HCT116 (cell line): ENCODE data around the gene SERPINA3. TPM values are rescaled to one million over a fixed set of nuclear protein-coding genes. Genes with fewer than 3 reads are reported as not detected.

ENCODE experiments used
- ATAC-seq: fragments of 200-7000 bp; cut with Tn5 transposase; 2 replicates; pipeline ENCODE4 v1.9.1; 2020; ENCODE audit warnings: mild to moderate bottlenecking, moderate library complexity
- BruUV-seq: library from RNA; stranded (reverse); fragments of 400-500 nt; replicated peaks from 2 replicates; lab custom pipeline; 2021; lab: Mats Ljungman, UMichigan
- CTCF ChIA-PET: fragments of 300-600 bp; sonication (Branson Sonifier 250); formaldehyde crosslinking; loops from one replicate; lab custom pipeline; 2021; ENCODE audit warnings: antibody characterized with exemption; lab: Charles Lee
- POLR2A ChIA-PET: fragments of 300-600, 350-600 bp; sonication (Branson Sonifier 250); formaldehyde crosslinking; loops from one replicate; lab custom pipeline; 2021; ENCODE audit warnings: antibody characterized with exemption; lab: Charles Lee
- RAD21 ChIA-PET, 2 experiments: fragments of 300-600 bp; sonication (Branson Sonifier 250); formaldehyde crosslinking; loops; one replicate each; lab custom pipeline; 2023; ENCODE audit warnings: low total read pairs in 2 of 2; ENCODE audit not compliant: uncharacterized antibody in 2 of 2, unreplicated experiment in 2 of 2, low non-redundant PET in 1 of 2; lab: Charles Lee
- DNase-seq: peaks from one replicate; pipeline ENCODE4 v3.0.0-alpha.2; 2010; ENCODE audit warnings: low read depth, low spot score
- H2AFZ ChIP-seq: fragments of 200-600 bp; shearing (Covaris generic), sonication (generic); 2 replicates; pipeline ENCODE4 v1.6.1; 2017; ENCODE audit warnings: low read depth, mixed run types, mixed read lengths, antibody characterized with exemption, low read length; ENCODE audit not compliant: poor library complexity, severe bottlenecking
- H3K27ac ChIP-seq: 2 replicates; pipeline ENCODE4 v1.5.1; 2012; ENCODE audit warnings: low read depth, low read length
- H3K27me3 ChIP-seq: fragments of 200-600 bp; sonication (generic); 2 replicates; pipeline ENCODE4 v1.6.1; 2016; ENCODE audit warnings: mixed run types, low read length, mixed read lengths; ENCODE audit not compliant: insufficient read depth
- H3K36me3 ChIP-seq, 2 experiments: fragments of 200-500 bp in 1 of 2; fragments of 200-600 bp in 1 of 2; sonication (Bioruptor generic) in 1 of 2; sonication (generic) in 1 of 2; 2 replicates each; pipeline versions ENCODE4 v1.5.1 to v1.6.1; 2014 to 2016; ENCODE audit warnings: low read length in 2 of 2, inconsistent platforms in 1 of 2, mixed read lengths in 1 of 2, mixed run types in 1 of 2; ENCODE audit not compliant: insufficient read depth in 2 of 2, control insufficient read depth in 1 of 2
- H3K4me1 ChIP-seq, 2 experiments: fragments of 200-600 bp in 1 of 2; sonication (generic) in 1 of 2; 2 replicates each; pipeline versions ENCODE4 v1.5.1 to v1.6.1; 2012 to 2017; ENCODE audit warnings: low read length in 2 of 2, inconsistent platforms in 1 of 2, mild to moderate bottlenecking in 1 of 2, mixed read lengths in 1 of 2, mixed run types in 1 of 2, moderate library complexity in 1 of 2; ENCODE audit not compliant: insufficient read depth in 2 of 2, control insufficient read depth in 1 of 2
- H3K4me2 ChIP-seq: fragments of 200-600 bp; sonication (generic); 2 replicates; pipeline ENCODE4 v1.6.1; 2017; ENCODE audit warnings: mixed run types, low read length, mixed read lengths
- H3K4me3 ChIP-seq, 2 experiments: fragments of 200-600 bp in 1 of 2; sonication (generic) in 1 of 2; replicated peaks in 1 of 2; 2 replicates each; pipeline ENCODE4 v1.5.1; 2011 to 2016; ENCODE audit warnings: low read length in 2 of 2, control low read depth in 1 of 2, low read depth in 1 of 2, mild to moderate bottlenecking in 1 of 2, mixed read lengths in 1 of 2, mixed run types in 1 of 2
- H3K79me2 ChIP-seq: fragments of 200-600 bp; sonication (generic); 2 replicates; pipeline ENCODE4 v1.6.1; 2017; ENCODE audit warnings: mild to moderate bottlenecking, mixed run types, low read length, moderate library complexity, mixed read lengths; ENCODE audit not compliant: insufficient read depth
- H3K9ac ChIP-seq: fragments of 200-600 bp; sonication (generic); 2 replicates; pipeline ENCODE4 v1.6.1; 2016; ENCODE audit warnings: low read length, mixed read lengths
- H3K9me2 ChIP-seq: fragments of 200-600 bp; sonication (generic), shearing (Covaris generic); 2 replicates; pipeline ENCODE4 v1.6.1; 2017; ENCODE audit warnings: mixed run types, mild to moderate bottlenecking, moderate library complexity; ENCODE audit not compliant: insufficient read depth
- H3K9me3 ChIP-seq, 2 experiments: fragments of 200-500 bp in 1 of 2; fragments of 200-600 bp in 1 of 2; sonication (Bioruptor generic) in 1 of 2; sonication (generic) in 1 of 2; 2 replicates each; pipeline ENCODE4 v1.6.1; 2014 to 2017; ENCODE audit warnings: low read length in 2 of 2, mixed read lengths in 2 of 2, inconsistent platforms in 1 of 2, low read depth in 1 of 2, mild to moderate bottlenecking in 1 of 2, mixed run types in 1 of 2, moderate library complexity in 1 of 2; ENCODE audit not compliant: control insufficient read depth in 1 of 2, insufficient read depth in 1 of 2
- H4K20me1 ChIP-seq: fragments of 200-600 bp; sonication (generic), shearing (Covaris generic); 2 replicates; pipeline ENCODE4 v1.6.1; 2017; ENCODE audit warnings: mixed run types, mild to moderate bottlenecking, moderate library complexity; ENCODE audit not compliant: insufficient read depth
- CBX3 ChIP-seq: IDR thresholded peaks from 2 replicates; pipeline ENCODE4 v1.6.1; 2012; ENCODE audit warnings: low read depth
- CEBPB ChIP-seq: IDR thresholded peaks from 2 replicates; pipeline ENCODE4 v1.6.1; 2012; ENCODE audit warnings: low read depth
- CTCF ChIP-seq, 3 experiments: fragments of 200-600 bp in 1 of 3; sonication (generic) in 1 of 3; IDR thresholded peaks in 2 of 3; conservative IDR thresholded peaks in 1 of 3; 2 replicates each; pipeline ENCODE4 v1.5.1; 2012 to 2017; ENCODE audit warnings: low read depth in 2 of 3, low read length in 2 of 3, antibody characterized with exemption in 1 of 3, borderline replicate concordance in 1 of 3, control low read depth in 1 of 3, mild to moderate bottlenecking in 1 of 3, mixed read lengths in 1 of 3, mixed run types in 1 of 3, moderate library complexity in 1 of 3; ENCODE audit not compliant: insufficient read depth in 1 of 3
- EGR1 ChIP-seq: IDR thresholded peaks from 2 replicates; pipeline ENCODE4 v1.6.1; 2012; ENCODE audit warnings: low read depth
- ELF1 ChIP-seq: IDR thresholded peaks from 2 replicates; pipeline ENCODE4 v1.6.1; 2012; ENCODE audit warnings: low read depth, borderline replicate concordance
- EZH2phosphoT487 ChIP-seq: fragments of 200-600 bp; IDR thresholded peaks from 2 replicates; pipeline ENCODE4 v1.6.1; 2018; ENCODE audit warnings: antibody characterized with exemption, borderline replicate concordance
- FOSL1 ChIP-seq: IDR thresholded peaks from 2 replicates; pipeline ENCODE4 v1.6.1; 2012; ENCODE audit warnings: low read depth
- JUND ChIP-seq: IDR thresholded peaks from 2 replicates; pipeline ENCODE4 v1.6.1; 2012
- MAX ChIP-seq: IDR thresholded peaks from 2 replicates; pipeline ENCODE4 v1.6.1; 2012
- POLR2A ChIP-seq: IDR thresholded peaks from 2 replicates; pipeline ENCODE4 v1.7.0; 2011; ENCODE audit warnings: borderline replicate concordance; ENCODE audit not compliant: insufficient read depth, insufficient read length; ENCODE audit errors: extremely low read depth
- POLR2AphosphoS5 ChIP-seq: IDR thresholded peaks from 2 replicates; pipeline ENCODE4 v1.6.1; 2011; ENCODE audit warnings: mild to moderate bottlenecking, low read depth, low read length, moderate library complexity
- RAD21 ChIP-seq: IDR thresholded peaks from 2 replicates; pipeline ENCODE4 v1.6.1; 2012; ENCODE audit warnings: low read depth, mild to moderate bottlenecking
- SIN3A ChIP-seq: IDR thresholded peaks from 2 replicates; pipeline ENCODE4 v1.6.1; 2012; ENCODE audit warnings: low read depth
- SRF ChIP-seq: IDR thresholded peaks from 2 replicates; pipeline ENCODE4 v1.6.1; 2012; ENCODE audit warnings: low read depth
- YY1 ChIP-seq: IDR thresholded peaks from 2 replicates; pipeline ENCODE4 v1.6.1; 2011; ENCODE audit warnings: low read length, low read depth, moderate library complexity, mild to moderate bottlenecking; ENCODE audit not compliant: insufficient replicate concordance; ENCODE audit errors: extremely low read depth
- ZNF274 ChIP-seq: fragments of 200-500 bp; sonication (Bioruptor generic); IDR thresholded peaks from 2 replicates; pipeline ENCODE4 v1.6.1; 2014; ENCODE audit warnings: mild to moderate bottlenecking, low read depth, low read length, inconsistent platforms
- intact Hi-C: fragments of 100-400 bp; cut with micrococcal nuclease; formaldehyde crosslinking; loops from 2 replicates; pipeline ENCODE4 v1.10.0; 2022
- total RNA-seq: library from RNA; stranded (reverse); gene quantifications from one replicate; pipeline ENCODE4 v1.2.1, GENCODE V29; 2021; ENCODE audit not compliant: unreplicated experiment

SERPINA3 gene
- total RNA-seq, 1 experiment from 2014 or later, result 4.3 TPM

- no peaks in the 10 kb centered on the region for H3K9me2 ChIP-seq
- H3K79me2 ChIP-seq, result no peaks in the 10 kb centered on the region
- no peak overlapping the region for H3K27ac ChIP-seq
- no peak for DNase-seq
- intact Hi-C loops, result no loop called here
- peaks cover 3 to 7% of the 10 kb centered on the region in 2 experiments; a peak in 1 of 4 replicates for H3K9me3 ChIP-seq
- CTCF ChIA-PET, result no interaction called here
- ATAC-seq, result no peak
- H4K20me1 ChIP-seq, result no peaks in the 10 kb centered on the region
- no peak overlapping the region for H3K4me3 ChIP-seq
- RAD21 ChIA-PET, result no interaction called here
- TF ChIP-seq FOSL1 (no peak), ZNF274 (no peak), YY1 (no peak), CTCF (IDR thresholded peaks at IDR 0.05 in 2 of 3, conservative IDR thresholded peaks at IDR 0.05 in 1 of 3; ENCODE audit: borderline replicate concordance in 1 of 3, insufficient read depth in 1 of 3, low read depth in 2 of 3, low read length in 2 of 3) (no peak), POLR2A (no peak), CEBPB (no peak), ELF1 (no peak), SRF (no peak)
- no peaks in the 10 kb centered on the region for H3K27me3 ChIP-seq
- BruUV-seq, result no TSS peak
- peaks cover 0 to 13% of the 10 kb centered on the region in 2 experiments; a peak in 2 of 4 replicates for H3K4me1 ChIP-seq
- POLR2A ChIA-PET, result no interaction called here
- no peak overlapping the region for H3K9ac ChIP-seq
- H3K4me2 ChIP-seq, result peak overlapping the region; percentile 37
- H2AFZ ChIP-seq, result no peak overlapping the region
- no peaks in the 10 kb centered on the region for H3K36me3 ChIP-seq
Observed at GRCh38 chr14:94646066-94646465, 33.9 kb downstream of the SERPINA3 start.

- Histone ChIP-seq H4K20me1 (no peaks in the 10 kb centered on the region), H3K36me3 (no peaks in the 10 kb centered on the region), H3K27ac (no peak overlapping the region), H2AFZ (no peak overlapping the region), H3K4me1 (peaks cover 0 to 13% of the 10 kb centered on the region in 2 experiments; a peak in 2 of 4 replicates), H3K4me3 (no peak overlapping the region), H3K9ac (no peak overlapping the region), H3K27me3 (no peaks in the 10 kb centered on the region), H3K9me2 (no peaks in the 10 kb centered on the region), H3K9me3 (peaks cover 3 to 7% of the 10 kb centered on the region in 2 experiments; a peak in 1 of 4 replicates), H3K79me2 (no peaks in the 10 kb centered on the region), H3K4me2 (peak overlapping the region; percentile 37)
- intact Hi-C loops, result no loop called here
- ATAC-seq, result peak; percentile 47; the same call in 1 of the 2 replicates
- CTCF ChIA-PET, result no interaction called here
- peak; percentile 40 for DNase-seq
- no TSS peak for BruUV-seq
- RAD21 ChIA-PET, result no interaction called here
- POLR2A ChIA-PET, result no interaction called here
- TF ChIP-seq SIN3A (no peak), EZH2phosphoT487 (no peak), RAD21 (no peak), CEBPB (no peak), JUND (peak; percentile 54; the same call in 1 of the 2 replicates), POLR2A (no peak), YY1 (no peak), MAX (peak; percentile 50), CBX3 (no peak), POLR2AphosphoS5 (no peak), ZNF274 (no peak), ELF1 (no peak), EGR1 (peak; percentile 92)
Observed at GRCh38 chr14:94646481-94646880, 34.3 kb downstream of the SERPINA3 start.
